Endodermal cell (in vitro differentiated cells): ENCODE data around the gene NCK2. TPM values are rescaled to one million over a fixed set of nuclear protein-coding genes. Genes with fewer than 3 reads are reported as not detected.

Experiments
- DNase-seq: peaks from one replicate; pipeline ENCODE4 v3.0.0-alpha.2; 2017
- H3K27ac ChIP-seq: 2 replicates; pipeline ENCODE4 v1.5.1; 2013; ENCODE audit warnings: mild to moderate bottlenecking, low read depth, low read length, moderate library complexity
- H3K27me3 ChIP-seq: 2 replicates; pipeline ENCODE4 v1.6.1; 2013; ENCODE audit warnings: mild to moderate bottlenecking, low read length, moderate library complexity; ENCODE audit not compliant: insufficient read depth, control insufficient read depth, poor library complexity, severe bottlenecking
- H3K36me3 ChIP-seq: 2 replicates; pipeline ENCODE4 v1.7.0; 2013; ENCODE audit warnings: mild to moderate bottlenecking, low read length, moderate library complexity; ENCODE audit not compliant: control insufficient read depth, insufficient read depth
- H3K4me1 ChIP-seq: one replicate; pipeline ENCODE4 v1.7.0; 2013; ENCODE audit warnings: low read length; ENCODE audit not compliant: control insufficient read depth, insufficient read depth
- H3K4me3 ChIP-seq: 2 replicates; pipeline ENCODE4 v1.5.1; 2013; ENCODE audit warnings: mild to moderate bottlenecking, low read length, moderate library complexity
- H3K9ac ChIP-seq: 2 replicates; pipeline ENCODE4 v1.6.1; 2013; ENCODE audit warnings: mild to moderate bottlenecking, low read length, moderate library complexity; ENCODE audit not compliant: poor library complexity, severe bottlenecking; ENCODE audit errors: extremely low read depth
- H3K9me3 ChIP-seq: 2 replicates; pipeline ENCODE4 v1.6.1; 2013; ENCODE audit warnings: mild to moderate bottlenecking, low read length, moderate library complexity; ENCODE audit not compliant: control insufficient read depth
- H3K27ac Mint-ChIP-seq: 2 replicates; pipeline ENCODE4 v1.8.0; 2020; ENCODE audit warnings: mixed read lengths
- H3K27me3 Mint-ChIP-seq: 2 replicates; pipeline ENCODE4 v1.8.0; 2021; ENCODE audit warnings: mild to moderate bottlenecking, mixed read lengths; ENCODE audit not compliant: insufficient read depth
- H3K36me3 Mint-ChIP-seq: 2 replicates; pipeline ENCODE4 v1.8.0; 2020; ENCODE audit warnings: low read depth, mixed read lengths
- H3K4me1 Mint-ChIP-seq: 2 replicates; pipeline ENCODE4 v1.8.0; 2020; ENCODE audit warnings: mixed read lengths
- H3K4me3 Mint-ChIP-seq: 2 replicates; pipeline ENCODE4 v1.8.0; 2020; ENCODE audit warnings: mild to moderate bottlenecking, moderate library complexity, mixed read lengths
- H3K9me3 Mint-ChIP-seq: 2 replicates; pipeline ENCODE4 v1.8.0; 2020; ENCODE audit warnings: mild to moderate bottlenecking, mixed read lengths
- CTCF ChIP-seq: fragments of 200-600 bp; sonication (generic); conservative IDR thresholded peaks from 2 replicates; pipeline ENCODE4 v1.5.0; 2021; ENCODE audit warnings: antibody characterized with exemption, mild to moderate bottlenecking
- WGBS, 2 experiments: methylation state at CpG; one replicate each; pipeline versions ENCODE4 v1.1.5 to v1.1.7; 2013; ENCODE audit warnings: missing lambda C conversion rate in 2 of 2, mixed read lengths in 1 of 2; ENCODE audit not compliant: insufficient coverage in 1 of 2, insufficient read length in 1 of 2; 5-methylcytosine and 5-hydroxymethylcytosine counted together
- total RNA-seq, 2 donors: library from RNA; stranded (reverse); fragmentation: NEBNext Ultra II Directional in 1 of 2; extraction: Animal tissue kit (Norgen Biotek cat#: 25700) in 1 of 2; gene quantifications; 2 replicates in 1 of 2; 3 replicates in 1 of 2; pipeline ENCODE4 v1.2.1, GENCODE V29; 2021

NCK2 gene
- total RNA-seq, 2 donors from 2014 or later = 58.9 to 63.8 TPM

GRCh38 chr2:105881286-105882136 is 136.8 kb downstream of the NCK2 start:
- H3K27me3 Mint-ChIP-seq = no peaks in the 10 kb centered on the region
- Histone ChIP-seq H3K9me3 (no peaks in the 10 kb centered on the region), H3K27ac (peak overlapping the region; percentile 87), H3K4me1 (peaks cover 8% of the 10 kb centered on the region), H3K9ac (no peak overlapping the region), H3K27me3 (no peaks in the 10 kb centered on the region), H3K4me3 (no peak overlapping the region), H3K36me3 (peaks cover 41% of the 10 kb centered on the region)
- no peak for TF ChIP-seq CTCF
- no peak overlapping the region for H3K4me3 Mint-ChIP-seq
- peaks cover 14% of the 10 kb centered on the region for H3K4me1 Mint-ChIP-seq
- H3K9me3 Mint-ChIP-seq = no peaks in the 10 kb centered on the region
- 96 to 97% methylated on average over 71 to 79 of the region's 79 CpGs for whole genome bisulfite sequencing, 2 experiments
- peak; percentile 41 for DNase-seq
- peaks cover 24% of the 10 kb centered on the region for H3K36me3 Mint-ChIP-seq
- no peak overlapping the region for H3K27ac Mint-ChIP-seq

GRCh38 chr2:105882341-105882740 is 137.6 kb downstream of the NCK2 start:
- Mint-ChIP-seq H3K36me3 (peaks cover 24% of the 10 kb centered on the region), H3K4me3 (no peak overlapping the region), H3K9me3 (no peaks in the 10 kb centered on the region), H3K27me3 (no peaks in the 10 kb centered on the region), H3K27ac (peak overlapping the region; percentile 40), H3K4me1 (peaks cover 17% of the 10 kb centered on the region)
- H3K27me3 ChIP-seq = no peaks in the 10 kb centered on the region
- H3K9ac ChIP-seq = no peak overlapping the region
- WGBS, 2 experiments = 78 to 86% methylated on average over 10 of the region's 10 CpGs
- H3K27ac ChIP-seq = peak overlapping the region; percentile 87
- peaks cover 41% of the 10 kb centered on the region for H3K36me3 ChIP-seq
- peaks cover 8% of the 10 kb centered on the region for H3K4me1 ChIP-seq
- no peaks in the 10 kb centered on the region for H3K9me3 ChIP-seq
- TF ChIP-seq CTCF = no peak
- DNase-seq = peak; percentile 41
- no peak overlapping the region for H3K4me3 ChIP-seq

GRCh38 chr2:105882920-105883435 is 138.3 kb downstream of the NCK2 start:
- Histone ChIP-seq H3K9me3 (peaks cover 2% of the 10 kb centered on the region), H3K9ac (no peak overlapping the region), H3K4me1 (peaks cover 8% of the 10 kb centered on the region), H3K4me3 (no peak overlapping the region), H3K36me3 (peaks cover 43% of the 10 kb centered on the region), H3K27me3 (no peaks in the 10 kb centered on the region), H3K27ac (peak overlapping the region; percentile 87)
- TF ChIP-seq CTCF = no peak
- no peaks in the 10 kb centered on the region for H3K9me3 Mint-ChIP-seq
- WGBS, 2 experiments = 93 to 97% methylated on average over 10 of the region's 10 CpGs
- H3K4me3 Mint-ChIP-seq = no peak overlapping the region
- no peak for DNase-seq
- H3K27ac Mint-ChIP-seq = no peak overlapping the region
- H3K27me3 Mint-ChIP-seq = no peaks in the 10 kb centered on the region
- H3K4me1 Mint-ChIP-seq = peaks cover 17% of the 10 kb centered on the region
- peaks cover 28% of the 10 kb centered on the region for H3K36me3 Mint-ChIP-seq
